ENCODE measurements around the gene CCDC167.

CCDC167 gene

GRCh38 chr6:37546141-37546871 is 46.6 kb upstream of the CCDC167 start:
- TF ChIP-seq CEBPB (IDR thresholded peaks at IDR 0.05) (no peak), RAD21 (IDR thresholded peaks at IDR 0.05; ENCODE audit: low read depth) (peak; percentile 9; the same call in 1 of the 2 replicates)

- TF ChIP-seq RAD21 (IDR thresholded peaks at IDR 0.05; ENCODE audit: low read depth), result no peak
- no peak for TF ChIP-seq NFIC (IDR thresholded peaks at IDR 0.05)
- TF ChIP-seq TCF12 (IDR thresholded peaks at IDR 0.05; ENCODE audit: low read depth), result no peak
- TF ChIP-seq MAX (IDR thresholded peaks at IDR 0.05), result no peak
Observed at GRCh38 chr6:37544530-37544929, 44.8 kb upstream of the CCDC167 start.

- no peak for TF ChIP-seq ZBTB7A (IDR thresholded peaks at IDR 0.05; ENCODE audit: low read depth)
- TF ChIP-seq RAD21 (IDR thresholded peaks at IDR 0.05; ENCODE audit: low read depth), result no peak
- TF ChIP-seq EP300 (IDR thresholded peaks at IDR 0.05; ENCODE audit: borderline replicate concordance), result no peak
- no peak for TF ChIP-seq TAF1 (IDR thresholded peaks at IDR 0.05; ENCODE audit: low read depth)
- TF ChIP-seq NFIC (IDR thresholded peaks at IDR 0.05), result no peak
- no peak for TF ChIP-seq TEAD4 (IDR thresholded peaks at IDR 0.05)
- TF ChIP-seq FOXM1 (IDR thresholded peaks at IDR 0.05; ENCODE audit: borderline replicate concordance, low read depth), result no peak
Observed at GRCh38 chr6:37543361-37543760, 43.7 kb upstream of the CCDC167 start.

- TF ChIP-seq REST (IDR thresholded peaks at IDR 0.05; ENCODE audit: low read depth) (no peak), ZBTB7A (IDR thresholded peaks at IDR 0.05; ENCODE audit: low read depth) (no peak), TAF1 (IDR thresholded peaks at IDR 0.05; ENCODE audit: low read depth) (no peak), NFIC (IDR thresholded peaks at IDR 0.05) (no peak), USF1 (IDR thresholded peaks at IDR 0.05) (no peak)
Observed at GRCh38 chr6:37541346-37541745, 41.7 kb upstream of the CCDC167 start.

GRCh38 chr6:37540390-37540789 is 40.7 kb upstream of the CCDC167 start:
- TF ChIP-seq EP300 (IDR thresholded peaks at IDR 0.05; ENCODE audit: borderline replicate concordance) (no peak), TCF12 (IDR thresholded peaks at IDR 0.05; ENCODE audit: low read depth) (no peak), MAX (IDR thresholded peaks at IDR 0.05) (no peak), FOXM1 (IDR thresholded peaks at IDR 0.05; ENCODE audit: borderline replicate concordance, low read depth) (no peak)

- no peak for TF ChIP-seq TCF12 (IDR thresholded peaks at IDR 0.05; ENCODE audit: low read depth)
- TF ChIP-seq CREB1 (IDR thresholded peaks at IDR 0.05; ENCODE audit: low read depth), result no peak
- TF ChIP-seq YY1 (IDR thresholded peaks at IDR 0.05; ENCODE audit: low read depth), result no peak
Observed at GRCh38 chr6:37540029-37540352, 40.3 kb upstream of the CCDC167 start.

- TF ChIP-seq USF1 (IDR thresholded peaks at IDR 0.05), result no peak
Observed at GRCh38 chr6:37539171-37540028, 39.7 kb upstream of the CCDC167 start.

- TF ChIP-seq EGR1 (IDR thresholded peaks at IDR 0.05) (no peak), RAD21 (IDR thresholded peaks at IDR 0.05; ENCODE audit: low read depth) (peak; percentile 78)
Observed at GRCh38 chr6:37538107-37538506, 38.4 kb upstream of the CCDC167 start.

GRCh38 chr6:37537548-37537947 is 37.9 kb upstream of the CCDC167 start:
- no peak for TF ChIP-seq REST (IDR thresholded peaks at IDR 0.05; ENCODE audit: low read depth)
- TF ChIP-seq RAD21 (IDR thresholded peaks at IDR 0.05; ENCODE audit: low read depth), result no peak
- TF ChIP-seq FOXM1 (IDR thresholded peaks at IDR 0.05; ENCODE audit: borderline replicate concordance, low read depth), result no peak
- TF ChIP-seq TEAD4 (IDR thresholded peaks at IDR 0.05), result no peak
- no peak for TF ChIP-seq CEBPB (IDR thresholded peaks at IDR 0.05)
- TF ChIP-seq USF1 (IDR thresholded peaks at IDR 0.05), result no peak
- TF ChIP-seq EP300 (IDR thresholded peaks at IDR 0.05; ENCODE audit: borderline replicate concordance), result no peak
- no peak for TF ChIP-seq NFIC (IDR thresholded peaks at IDR 0.05)
- TF ChIP-seq YY1 (IDR thresholded peaks at IDR 0.05; ENCODE audit: low read depth), result no peak
- no peak for TF ChIP-seq MAX (IDR thresholded peaks at IDR 0.05)
- TF ChIP-seq ZBTB7A (IDR thresholded peaks at IDR 0.05; ENCODE audit: low read depth), result no peak
- TF ChIP-seq EGR1 (IDR thresholded peaks at IDR 0.05), result no peak
- TF ChIP-seq TCF12 (IDR thresholded peaks at IDR 0.05; ENCODE audit: low read depth), result no peak
- TF ChIP-seq CREB1 (IDR thresholded peaks at IDR 0.05; ENCODE audit: low read depth), result no peak
- no peak for TF ChIP-seq TAF1 (IDR thresholded peaks at IDR 0.05; ENCODE audit: low read depth)

Data from Ishikawa (cell line).